H1 (cell line): ENCODE results near the gene FMNL1.

Experiments
- CEBPB ChIP-seq: IDR thresholded peaks from 2 replicates; pipeline ENCODE4 v1.6.1; 2012; ENCODE audit warnings: low read depth, low read length
- FOSL1 ChIP-seq: IDR thresholded peaks from 2 replicates; pipeline ENCODE4 v1.6.1; 2011; ENCODE audit warnings: mild to moderate bottlenecking, low read depth, low read length, moderate library complexity; ENCODE audit not compliant: insufficient read depth
- HDAC2 ChIP-seq, 2 experiments: fragments of 300-600 bp in 1 of 2; sonication (generic) in 1 of 2; IDR thresholded peaks; 2 replicates each; pipeline ENCODE4 v1.6.1; 2011 to 2012; ENCODE audit warnings: low read depth in 2 of 2, low read length in 2 of 2, mild to moderate bottlenecking in 2 of 2, moderate library complexity in 2 of 2, borderline replicate concordance in 1 of 2, inconsistent platforms in 1 of 2
- POLR2A ChIP-seq, 2 experiments: IDR thresholded peaks; 1 replicate in 1 of 2; 2 replicates in 1 of 2; pipeline ENCODE4 v1.6.1; 2011; ENCODE audit warnings: low read depth in 2 of 2, low read length in 2 of 2, mild to moderate bottlenecking in 2 of 2; ENCODE audit errors: control extremely low read depth in 1 of 2
- POLR2AphosphoS5 ChIP-seq: IDR thresholded peaks from 2 replicates; pipeline ENCODE4 v1.6.1; 2011; ENCODE audit warnings: low read depth, low read length
- RAD21 ChIP-seq, 2 experiments: IDR thresholded peaks in 1 of 2; conservative IDR thresholded peaks in 1 of 2; 2 replicates each; pipeline ENCODE4 v1.6.1; 2011; ENCODE audit warnings: low read depth in 2 of 2, low read length in 2 of 2, improper control_type of control experiment in 1 of 2, inconsistent platforms in 1 of 2, mild to moderate bottlenecking in 1 of 2, moderate library complexity in 1 of 2
- SIN3A ChIP-seq, 2 experiments: IDR thresholded peaks in 1 of 2; conservative IDR thresholded peaks in 1 of 2; 2 replicates each; pipeline ENCODE4 v1.6.1; 2011 to 2012; ENCODE audit warnings: low read length in 2 of 2, improper control_type of control experiment in 1 of 2, low read depth in 1 of 2, mild to moderate bottlenecking in 1 of 2
- TAF1 ChIP-seq: IDR thresholded peaks from 2 replicates; pipeline ENCODE4 v1.6.1; 2011; ENCODE audit warnings: mild to moderate bottlenecking, low read depth, low read length
- TAF7 ChIP-seq: optimal IDR thresholded peaks from 2 replicates; pipeline ENCODE3; 2011; ENCODE audit warnings: low read depth, mild to moderate bottlenecking, inconsistent platforms, low read length, moderate library complexity, borderline replicate concordance
- ZNF274 ChIP-seq: IDR thresholded peaks from 2 replicates; pipeline ENCODE4 v1.7.0; 2012; ENCODE audit warnings: low read length, borderline replicate concordance; ENCODE audit errors: extremely low read depth
- TF ChIP-seq, protein P1 (sequence below), 3 experiments: IDR thresholded peaks; 1 replicate in 2 of 3; 2 replicates in 1 of 3; pipeline versions ENCODE4 v1.5.1 to v1.6.1; 2011; ENCODE audit warnings: low read length in 3 of 3, mild to moderate bottlenecking in 3 of 3, inconsistent platforms in 2 of 3, low read depth in 1 of 3, moderate library complexity in 1 of 3; ENCODE audit not compliant: insufficient read depth in 1 of 3; ENCODE audit errors: control extremely low read depth in 1 of 3
- TF ChIP-seq, protein P2 (sequence below): IDR thresholded peaks from 2 replicates; pipeline ENCODE4 v1.6.1; 2012; ENCODE audit warnings: inconsistent platforms

DNA sequence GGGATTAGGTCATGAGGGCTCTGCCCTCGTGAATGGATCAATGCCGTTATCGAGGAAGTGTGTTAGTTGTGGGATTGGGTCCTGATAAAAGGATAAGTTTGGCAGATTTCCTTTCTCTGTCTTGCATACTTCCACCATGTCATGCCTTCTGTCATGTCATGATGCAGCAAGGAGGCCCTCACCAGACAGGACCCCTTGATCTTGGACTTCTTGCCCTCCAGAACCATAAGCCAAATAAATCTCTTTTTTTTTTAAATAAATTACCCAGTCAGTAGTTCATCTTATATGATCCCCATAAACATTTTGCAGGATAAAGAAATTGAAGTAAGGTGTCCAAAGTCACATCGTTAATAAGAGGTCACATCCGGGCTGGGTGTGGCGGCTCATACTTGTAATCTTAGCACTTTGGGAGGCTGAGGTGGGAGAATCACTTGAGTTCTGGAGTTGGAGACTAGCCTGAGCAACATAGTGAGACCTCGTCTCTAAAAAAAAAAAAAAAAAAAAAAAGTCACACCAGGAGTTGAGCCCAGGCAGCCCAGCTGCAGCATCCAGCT lies 34.8 kb upstream of the FMNL1 start:
- TF ChIP-seq, protein P1, sequence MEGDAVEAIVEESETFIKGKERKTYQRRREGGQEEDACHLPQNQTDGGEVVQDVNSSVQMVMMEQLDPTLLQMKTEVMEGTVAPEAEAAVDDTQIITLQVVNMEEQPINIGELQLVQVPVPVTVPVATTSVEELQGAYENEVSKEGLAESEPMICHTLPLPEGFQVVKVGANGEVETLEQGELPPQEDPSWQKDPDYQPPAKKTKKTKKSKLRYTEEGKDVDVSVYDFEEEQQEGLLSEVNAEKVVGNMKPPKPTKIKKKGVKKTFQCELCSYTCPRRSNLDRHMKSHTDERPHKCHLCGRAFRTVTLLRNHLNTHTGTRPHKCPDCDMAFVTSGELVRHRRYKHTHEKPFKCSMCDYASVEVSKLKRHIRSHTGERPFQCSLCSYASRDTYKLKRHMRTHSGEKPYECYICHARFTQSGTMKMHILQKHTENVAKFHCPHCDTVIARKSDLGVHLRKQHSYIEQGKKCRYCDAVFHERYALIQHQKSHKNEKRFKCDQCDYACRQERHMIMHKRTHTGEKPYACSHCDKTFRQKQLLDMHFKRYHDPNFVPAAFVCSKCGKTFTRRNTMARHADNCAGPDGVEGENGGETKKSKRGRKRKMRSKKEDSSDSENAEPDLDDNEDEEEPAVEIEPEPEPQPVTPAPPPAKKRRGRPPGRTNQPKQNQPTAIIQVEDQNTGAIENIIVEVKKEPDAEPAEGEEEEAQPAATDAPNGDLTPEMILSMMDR (IDR thresholded peaks at IDR 0.05; ENCODE audit: control extremely low read depth in 1 of 3, insufficient read depth in 1 of 3, low read depth in 1 of 3, low read length in 3 of 3) = no peak
- no peak for TF ChIP-seq CEBPB
- TF ChIP-seq TAF7 = no peak
- no peak for TF ChIP-seq HDAC2 (IDR thresholded peaks at IDR 0.05; ENCODE audit: borderline replicate concordance in 1 of 2, low read depth in 2 of 2, low read length in 2 of 2)
- TF ChIP-seq SIN3A (conservative IDR thresholded peaks at IDR 0.05 in 1 of 2, IDR thresholded peaks at IDR 0.05 in 1 of 2; ENCODE audit: low read depth in 1 of 2, low read length in 2 of 2) = no peak
- TF ChIP-seq, protein P2, sequence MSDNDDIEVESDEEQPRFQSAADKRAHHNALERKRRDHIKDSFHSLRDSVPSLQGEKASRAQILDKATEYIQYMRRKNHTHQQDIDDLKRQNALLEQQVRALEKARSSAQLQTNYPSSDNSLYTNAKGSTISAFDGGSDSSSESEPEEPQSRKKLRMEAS = no peak
- TF ChIP-seq POLR2AphosphoS5 = no peak
- no peak for TF ChIP-seq POLR2A (IDR thresholded peaks at IDR 0.05; ENCODE audit: control extremely low read depth in 1 of 2, low read depth in 2 of 2, low read length in 2 of 2)
- no peak for TF ChIP-seq TAF1
- no peak for TF ChIP-seq FOSL1
- TF ChIP-seq RAD21 (IDR thresholded peaks at IDR 0.05 in 1 of 2, conservative IDR thresholded peaks at IDR 0.05 in 1 of 2; ENCODE audit: low read depth in 2 of 2, low read length in 2 of 2) = no peak
- no peak for TF ChIP-seq ZNF274
